Lower lobe of right lung (tissue), 2 donors: Measurements from ENCODE around the gene HOXA3. TPM values are rescaled to one million over a fixed set of nuclear protein-coding genes. Genes with fewer than 3 reads are reported as not detected.

Source experiments
- ATAC-seq, 2 donors: fragments of 200-7000 bp; cut with Tn5 transposase; one replicate each; pipeline ENCODE4 v1.9.1; 2020 to 2022; ENCODE audit warnings: mild to moderate bottlenecking in 2 of 2, moderate library complexity in 2 of 2
- DNase-seq: peaks from one replicate; pipeline ENCODE4 v3.0.0-alpha.2; 2020
- H3K27ac ChIP-seq: fragments of 200-600 bp; one replicate; pipeline ENCODE4 v1.8.0; 2022
- H3K27me3 ChIP-seq: fragments of 200-600 bp; one replicate; pipeline ENCODE4 v1.8.0; 2022; ENCODE audit warnings: low read depth
- H3K36me3 ChIP-seq: fragments of 200-600 bp; one replicate; pipeline ENCODE4 v1.8.0; 2022; ENCODE audit warnings: mild to moderate bottlenecking
- H3K4me1 ChIP-seq: fragments of 200-600 bp; one replicate; pipeline ENCODE4 v1.8.0; 2022
- H3K4me3 ChIP-seq: fragments of 200-600 bp; one replicate; pipeline ENCODE4 v1.8.0; 2022; ENCODE audit warnings: mild to moderate bottlenecking
- H3K9me3 ChIP-seq: fragments of 200-600 bp; one replicate; pipeline ENCODE4 v1.8.0; 2022
- intact Hi-C: fragments of 100-400 bp; cut with DNase I; formaldehyde crosslinking; loops from one replicate; pipeline ENCODE4 v1.11.0; 2022
- total RNA-seq: library from RNA; stranded (reverse); fragmentation: NEBNext Ultra II Directional; extraction: Animal tissue kit (Norgen Biotek cat#: 25700); gene quantifications from one replicate; pipeline ENCODE4 v1.2.1, GENCODE V29; 2021
- TF ChIP-seq, protein P1 (sequence below): fragments of 200-600 bp; IDR thresholded peaks from one replicate; pipeline ENCODE4 v1.8.0; 2022; ENCODE audit warnings: antibody characterized with exemption, mild to moderate bottlenecking
- donor health status: DM: no; HTN: yes; CAD: no; lungs with severe emphysema.

HOXA3 gene
- total RNA-seq, 1 donor from 2014 or later: 4.6 TPM

DNA sequence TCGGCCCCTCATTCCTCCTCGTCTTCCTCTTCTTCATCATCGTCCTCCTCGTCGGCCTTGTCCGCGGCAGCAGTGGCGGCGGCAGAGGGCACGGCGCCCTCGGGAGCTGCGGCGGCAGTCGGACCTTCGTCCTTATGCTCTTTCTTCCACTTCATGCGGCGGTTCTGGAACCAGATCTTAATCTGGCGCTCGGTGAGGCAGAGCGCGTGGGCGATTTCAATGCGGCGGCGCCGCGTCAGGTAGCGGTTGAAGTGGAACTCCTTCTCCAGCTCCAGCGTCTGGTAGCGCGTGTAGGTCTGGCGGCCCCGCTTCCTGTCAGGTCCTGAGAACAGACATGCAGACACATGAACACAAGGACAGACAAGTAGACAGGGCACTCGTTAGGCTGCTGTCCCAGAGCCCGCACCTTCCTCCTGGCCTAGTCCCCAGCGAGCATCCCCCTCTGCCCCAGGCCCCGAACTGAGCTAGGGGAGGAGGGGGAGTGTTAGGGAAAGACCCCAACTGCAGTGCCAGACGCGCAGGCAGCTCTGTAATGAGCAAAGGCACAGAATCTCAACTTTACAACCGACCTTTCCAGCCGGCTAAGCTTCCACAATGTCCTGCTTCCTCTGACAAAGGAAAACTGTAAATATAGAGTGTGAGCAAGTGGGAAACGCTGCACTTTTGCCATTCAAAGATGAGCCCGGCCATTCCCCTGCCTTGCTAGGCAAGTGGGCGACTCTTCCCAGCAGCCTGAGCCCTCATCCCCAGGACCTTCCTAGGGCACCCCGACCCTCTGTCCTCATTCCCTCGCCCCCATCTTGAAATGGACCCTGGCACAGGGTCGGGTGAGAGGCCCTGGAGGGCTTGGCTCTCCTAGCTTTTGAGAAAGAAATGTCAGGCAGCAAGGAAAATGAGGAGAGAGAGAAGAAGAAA lies 2.8 kb upstream of the HOXA3 start:
- intact Hi-C loops: loop anchor here (10.0 kb wide), 1 partner anchor 780 kb away; no protein-coding TSS in a partner anchor
- H3K9me3 ChIP-seq: no peaks in the 10 kb centered on the region
- H3K27ac ChIP-seq: peak overlapping the region; percentile 81
- no peak for ATAC-seq
- H3K4me3 ChIP-seq: peak overlapping the region; percentile 60
- TF ChIP-seq, protein P1, sequence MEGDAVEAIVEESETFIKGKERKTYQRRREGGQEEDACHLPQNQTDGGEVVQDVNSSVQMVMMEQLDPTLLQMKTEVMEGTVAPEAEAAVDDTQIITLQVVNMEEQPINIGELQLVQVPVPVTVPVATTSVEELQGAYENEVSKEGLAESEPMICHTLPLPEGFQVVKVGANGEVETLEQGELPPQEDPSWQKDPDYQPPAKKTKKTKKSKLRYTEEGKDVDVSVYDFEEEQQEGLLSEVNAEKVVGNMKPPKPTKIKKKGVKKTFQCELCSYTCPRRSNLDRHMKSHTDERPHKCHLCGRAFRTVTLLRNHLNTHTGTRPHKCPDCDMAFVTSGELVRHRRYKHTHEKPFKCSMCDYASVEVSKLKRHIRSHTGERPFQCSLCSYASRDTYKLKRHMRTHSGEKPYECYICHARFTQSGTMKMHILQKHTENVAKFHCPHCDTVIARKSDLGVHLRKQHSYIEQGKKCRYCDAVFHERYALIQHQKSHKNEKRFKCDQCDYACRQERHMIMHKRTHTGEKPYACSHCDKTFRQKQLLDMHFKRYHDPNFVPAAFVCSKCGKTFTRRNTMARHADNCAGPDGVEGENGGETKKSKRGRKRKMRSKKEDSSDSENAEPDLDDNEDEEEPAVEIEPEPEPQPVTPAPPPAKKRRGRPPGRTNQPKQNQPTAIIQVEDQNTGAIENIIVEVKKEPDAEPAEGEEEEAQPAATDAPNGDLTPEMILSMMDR: no peak
- no peaks in the 10 kb centered on the region for H3K36me3 ChIP-seq
- no peak for DNase-seq
- peaks cover 58% of the 10 kb centered on the region for H3K4me1 ChIP-seq
- peaks cover 94% of the 10 kb centered on the region for H3K27me3 ChIP-seq

DNA sequence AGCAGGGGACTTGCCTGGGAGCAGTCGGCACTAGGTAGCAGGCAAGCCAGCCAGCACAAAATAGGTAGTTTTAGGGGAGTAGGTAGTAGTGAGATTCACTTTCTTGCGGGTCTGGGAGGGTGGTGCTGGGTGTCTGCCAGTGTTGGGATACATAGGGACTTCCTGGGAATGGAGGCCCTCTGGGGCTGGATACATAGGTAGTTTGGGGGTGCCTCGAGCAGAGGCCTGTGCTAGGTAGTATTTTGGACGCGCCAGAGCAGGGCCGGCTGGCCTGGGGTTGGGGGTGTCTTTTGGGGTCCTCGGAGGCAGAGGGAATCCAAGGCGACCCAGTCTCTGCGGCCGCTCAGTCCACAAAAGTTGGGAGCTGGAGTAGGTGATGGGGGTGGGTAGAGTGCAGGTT lies 2.0 kb upstream of the HOXA3 start:
- Histone ChIP-seq H3K27ac (no peak overlapping the region), H3K4me3 (no peak overlapping the region), H3K9me3 (no peaks in the 10 kb centered on the region), H3K27me3 (peaks cover 94% of the 10 kb centered on the region), H3K4me1 (peaks cover 57% of the 10 kb centered on the region), H3K36me3 (no peaks in the 10 kb centered on the region)
- intact Hi-C loops: loop anchor here (10.0 kb wide), 1 partner anchor 780 kb away; no protein-coding TSS in a partner anchor
- TF ChIP-seq, protein P1: no peak
- ATAC-seq (no peak), DNase-seq (no peak)

DNA sequence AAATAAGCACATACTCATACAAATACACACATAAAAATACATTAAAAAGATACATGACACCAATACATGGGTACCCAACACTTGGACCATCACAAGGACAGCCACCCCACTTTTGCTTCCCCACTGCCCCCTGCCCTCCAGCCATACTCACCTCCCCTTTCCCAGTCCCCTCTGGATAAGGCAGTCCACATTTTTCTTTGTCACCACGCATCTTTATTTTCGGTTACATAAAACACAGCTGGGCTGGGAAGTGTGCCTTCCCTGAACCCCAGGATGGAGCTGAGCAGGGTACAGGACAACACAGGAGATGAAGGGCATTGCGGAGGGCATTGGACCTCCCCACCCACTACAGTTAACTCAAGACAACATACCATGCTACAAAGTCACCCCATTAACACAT lies 1.1 kb upstream of the HOXA3 start:
- H3K4me3 ChIP-seq: no peak overlapping the region
- DNase-seq: no peak
- peaks cover 94% of the 10 kb centered on the region for H3K27me3 ChIP-seq
- H3K4me1 ChIP-seq: peaks cover 62% of the 10 kb centered on the region
- no peaks in the 10 kb centered on the region for H3K36me3 ChIP-seq
- no peaks in the 10 kb centered on the region for H3K9me3 ChIP-seq
- no peak overlapping the region for H3K27ac ChIP-seq
- ATAC-seq: no peak
- TF ChIP-seq, protein P1: no peak
- intact Hi-C loops: loop anchor here (10.0 kb wide), 1 partner anchor 779 kb away; no protein-coding TSS in a partner anchor

DNA sequence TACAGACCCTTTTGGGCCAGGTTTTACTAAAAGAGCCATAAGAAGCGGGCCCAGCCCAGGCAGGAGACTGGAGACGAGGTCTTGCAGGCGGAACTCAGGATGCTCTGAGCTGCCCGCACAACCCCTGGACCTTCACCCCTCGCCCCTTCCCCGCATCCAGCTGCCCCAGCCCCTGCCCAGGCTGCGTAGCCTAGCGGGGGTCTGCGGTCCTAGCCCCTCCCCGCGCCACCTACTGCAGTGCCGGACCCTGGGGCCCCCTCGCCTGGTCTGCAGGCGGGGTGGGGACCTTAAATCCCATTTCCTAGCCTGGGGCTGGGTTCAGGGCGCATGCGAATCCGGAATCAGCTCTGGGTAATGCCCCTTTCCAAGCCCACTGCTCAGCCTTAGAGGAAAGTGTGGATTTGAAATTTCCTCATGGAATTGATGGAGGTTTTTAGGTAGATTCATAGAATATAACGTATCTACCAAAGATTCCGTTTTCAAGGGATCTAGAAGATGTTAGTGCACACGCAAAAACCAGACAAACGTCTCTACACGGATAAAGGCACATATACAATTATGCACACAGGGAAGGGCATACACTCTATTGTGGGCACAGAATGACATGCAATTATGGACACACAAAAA lies 546 bp upstream of the HOXA3 start:
- intact Hi-C loops: loop anchor here (10.0 kb wide), 1 partner anchor 778 kb away; no protein-coding TSS in a partner anchor
- peak overlapping the region; percentile 60 for H3K4me3 ChIP-seq

DNA sequence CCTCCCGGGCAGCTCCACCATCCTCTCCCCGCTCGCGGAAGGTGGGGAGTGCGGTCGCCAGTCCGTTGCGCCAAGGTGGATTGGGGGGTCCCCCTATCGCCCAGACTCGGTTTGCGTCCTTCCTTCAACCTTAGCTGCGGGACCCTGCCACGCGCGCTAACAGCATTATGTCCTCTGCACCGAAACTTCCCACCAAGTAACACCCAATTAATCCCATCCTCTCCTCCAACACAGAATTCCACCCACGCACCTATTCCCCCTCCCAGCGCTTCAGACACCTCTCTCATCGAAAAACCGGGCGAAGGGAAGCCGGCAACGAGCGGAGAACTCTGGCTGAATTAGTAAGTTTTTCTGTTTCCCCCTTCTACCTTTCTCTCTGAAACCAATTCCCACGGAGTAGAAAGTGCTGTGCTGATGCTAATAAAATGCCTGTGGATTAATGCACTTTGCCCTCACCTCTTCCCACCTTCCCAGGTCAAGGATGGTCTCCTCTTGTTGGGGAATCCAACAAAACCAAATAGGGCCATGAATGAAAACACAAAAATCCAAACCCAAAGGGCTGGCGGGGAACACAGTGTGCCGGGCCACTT lies 947 bp downstream of the HOXA3 start:
- peaks cover 69% of the 10 kb centered on the region for H3K4me1 ChIP-seq
- H3K4me3 ChIP-seq: peak overlapping the region; percentile 60
- H3K27me3 ChIP-seq: peaks cover 94% of the 10 kb centered on the region
- H3K36me3 ChIP-seq: no peaks in the 10 kb centered on the region
- H3K9me3 ChIP-seq: no peaks in the 10 kb centered on the region
- intact Hi-C loops: loop anchor here (10.0 kb wide), 1 partner anchor 777 kb away; no protein-coding TSS in a partner anchor
- H3K27ac ChIP-seq: peak overlapping the region; percentile 89
- ATAC-seq (no peak), DNase-seq (peak; percentile 50)
- TF ChIP-seq, protein P1: no peak

More for the DNA sequence above, 546 bp upstream of the HOXA3 start:
- Histone ChIP-seq H3K9me3 (no peaks in the 10 kb centered on the region), H3K4me1 (peaks cover 66% of the 10 kb centered on the region), H3K36me3 (no peaks in the 10 kb centered on the region), H3K27me3 (peaks cover 94% of the 10 kb centered on the region), H3K27ac (peak overlapping the region; percentile 89)
- TF ChIP-seq, protein P1: no peak
- DNase-seq (peak; percentile 48), ATAC-seq (no peak)
